Stimulated activated naive B cell treated with anti-CD40 and anti-IgM and Interleukin-4, amounts not matched to agents 10 μg/mL and 1 μg/mL and 100 μg/mL, for 72 hours (primary cell): Measurements from ENCODE around the gene ABI3BP.
A peak's percentile ranks its signal among the peaks of the same experiment; 100 is the strongest.

ENCODE experiments used
- ATAC-seq, 2 donors: fragments of 150-1000 bp; cut with Tn5 transposase; replicated peaks; 2 replicates each; pipeline ENCODE4 v1.10.0; 2021; ENCODE audit warnings: moderate library complexity in 1 of 2
- DNase-seq: peaks from one replicate; pipeline ENCODE4 v3.0.0; 2021
- H3K27ac Mint-ChIP-seq: one replicate; pipeline ENCODE4 v1.8.0; 2022; ENCODE audit warnings: mild to moderate bottlenecking, mixed read lengths
- H3K27me3 Mint-ChIP-seq, 2 donors: one replicate each; pipeline ENCODE4 v1.8.0; 2022; ENCODE audit warnings: mixed read lengths in 2 of 2
- H3K36me3 Mint-ChIP-seq, 2 donors: one replicate each; pipeline ENCODE4 v1.8.0; 2022; ENCODE audit warnings: mixed read lengths in 2 of 2, mild to moderate bottlenecking in 1 of 2
- H3K4me1 Mint-ChIP-seq, 2 donors: one replicate each; pipeline ENCODE4 v1.8.0; 2022; ENCODE audit warnings: mixed read lengths in 2 of 2, mild to moderate bottlenecking in 1 of 2
- H3K4me3 Mint-ChIP-seq, 2 donors: one replicate each; pipeline ENCODE4 v1.8.0; 2022; ENCODE audit warnings: mild to moderate bottlenecking in 2 of 2, mixed read lengths in 2 of 2, moderate library complexity in 1 of 2
- H3K9me3 Mint-ChIP-seq, 2 donors: one replicate each; pipeline ENCODE4 v1.8.0; 2022; ENCODE audit warnings: mixed read lengths in 2 of 2, mild to moderate bottlenecking in 1 of 2

Gene ABI3BP

GRCh38 chr3:100900671-100901335 is 92.4 kb downstream of the ABI3BP start:
- ATAC-seq = no peak
- Mint-ChIP-seq H3K27ac (no peak overlapping the region), H3K27me3 (no peaks in the 10 kb centered on the region), H3K4me3 (no peak overlapping the region), H3K36me3 (no peaks in the 10 kb centered on the region), H3K9me3 (peaks cover 0 to 1% of the 10 kb centered on the region in 2 donors), H3K4me1 (peaks cover 5 to 6% of the 10 kb centered on the region in 2 donors)
- no peak for DNase-seq

GRCh38 chr3:100899440-100900091 is 93.7 kb downstream of the ABI3BP start:
- H3K4me3 Mint-ChIP-seq = no peak overlapping the region
- H3K27me3 Mint-ChIP-seq = no peaks in the 10 kb centered on the region
- H3K27ac Mint-ChIP-seq = no peak overlapping the region
- no peak for DNase-seq
- H3K4me1 Mint-ChIP-seq = peaks cover 5 to 6% of the 10 kb centered on the region in 2 donors
- H3K36me3 Mint-ChIP-seq = no peaks in the 10 kb centered on the region
- ATAC-seq = peak in 1 of 2 donors; percentile 39
- H3K9me3 Mint-ChIP-seq = peaks cover 0 to 1% of the 10 kb centered on the region in 2 donors

GRCh38 chr3:100898681-100899080 is 94.5 kb downstream of the ABI3BP start:
- H3K4me3 Mint-ChIP-seq = no peak overlapping the region
- ATAC-seq (no peak), DNase-seq (no peak)
- H3K27ac Mint-ChIP-seq = no peak overlapping the region
- no peaks in the 10 kb centered on the region for H3K36me3 Mint-ChIP-seq
- H3K4me1 Mint-ChIP-seq = peaks cover 5 to 6% of the 10 kb centered on the region in 2 donors
- peaks cover 2 to 4% of the 10 kb centered on the region in 2 donors for H3K27me3 Mint-ChIP-seq
- peaks cover 0 to 2% of the 10 kb centered on the region in 2 donors for H3K9me3 Mint-ChIP-seq

GRCh38 chr3:100896994-100897393 is 96.2 kb downstream of the ABI3BP start:
- DNase-seq (no peak), ATAC-seq (no peak)
- peaks cover 5 to 6% of the 10 kb centered on the region in 2 donors for H3K4me1 Mint-ChIP-seq
- H3K9me3 Mint-ChIP-seq = peaks cover 0 to 2% of the 10 kb centered on the region in 2 donors
- no peak overlapping the region for H3K4me3 Mint-ChIP-seq
- peaks cover 9% of the 10 kb centered on the region in 2 donors for H3K27me3 Mint-ChIP-seq
- no peaks in the 10 kb centered on the region for H3K36me3 Mint-ChIP-seq
- no peak overlapping the region for H3K27ac Mint-ChIP-seq

- Mint-ChIP-seq H3K27me3 (peaks cover 9% of the 10 kb centered on the region in 2 donors), H3K9me3 (peaks cover 0 to 2% of the 10 kb centered on the region in 2 donors), H3K36me3 (no peaks in the 10 kb centered on the region), H3K27ac (no peak overlapping the region), H3K4me3 (no peak overlapping the region), H3K4me1 (peaks cover 0 to 1% of the 10 kb centered on the region in 2 donors)
- ATAC-seq = no peak
- no peak for DNase-seq
These were observed 99.6 kb downstream of the ABI3BP start for GRCh38 chr3:100893590-100893989.

GRCh38 chr3:100893108-100893507 is 100.1 kb downstream of the ABI3BP start:
- Mint-ChIP-seq H3K9me3 (peaks cover 0 to 2% of the 10 kb centered on the region in 2 donors), H3K27ac (no peak overlapping the region), H3K36me3 (no peaks in the 10 kb centered on the region), H3K27me3 (peaks cover 9% of the 10 kb centered on the region in 2 donors), H3K4me3 (no peak overlapping the region), H3K4me1 (no peaks in the 10 kb centered on the region)
- ATAC-seq (no peak), DNase-seq (no peak)

GRCh38 chr3:100891827-100892226 is 101.4 kb downstream of the ABI3BP start:
- H3K27me3 Mint-ChIP-seq = peaks cover 9% of the 10 kb centered on the region in 2 donors
- no peak overlapping the region for H3K4me3 Mint-ChIP-seq
- H3K36me3 Mint-ChIP-seq = no peaks in the 10 kb centered on the region
- H3K4me1 Mint-ChIP-seq = no peaks in the 10 kb centered on the region
- no peak overlapping the region for H3K27ac Mint-ChIP-seq
- H3K9me3 Mint-ChIP-seq = peaks cover 0 to 2% of the 10 kb centered on the region in 2 donors
- ATAC-seq (no peak), DNase-seq (no peak)

GRCh38 chr3:100891033-100891432 is 102.2 kb downstream of the ABI3BP start:
- ATAC-seq (no peak), DNase-seq (no peak)
- peaks cover 9% of the 10 kb centered on the region in 2 donors for H3K27me3 Mint-ChIP-seq
- H3K27ac Mint-ChIP-seq = no peak overlapping the region
- H3K36me3 Mint-ChIP-seq = no peaks in the 10 kb centered on the region
- peaks cover 0 to 2% of the 10 kb centered on the region in 2 donors for H3K9me3 Mint-ChIP-seq
- H3K4me1 Mint-ChIP-seq = no peaks in the 10 kb centered on the region
- no peak overlapping the region for H3K4me3 Mint-ChIP-seq

- ATAC-seq (no peak), DNase-seq (no peak)
- Mint-ChIP-seq H3K27me3 (peaks cover 7 to 9% of the 10 kb centered on the region in 2 donors), H3K36me3 (no peaks in the 10 kb centered on the region), H3K4me3 (no peak overlapping the region), H3K4me1 (no peaks in the 10 kb centered on the region), H3K27ac (no peak overlapping the region), H3K9me3 (peaks cover 0 to under 1% of the 10 kb centered on the region in 2 donors)
These were observed 104.3 kb downstream of the ABI3BP start for GRCh38 chr3:100888881-100889280.

- Mint-ChIP-seq H3K4me1 (no peaks in the 10 kb centered on the region), H3K9me3 (no peaks in the 10 kb centered on the region), H3K36me3 (no peaks in the 10 kb centered on the region), H3K4me3 (no peak overlapping the region), H3K27ac (no peak overlapping the region), H3K27me3 (peaks cover 0 to 5% of the 10 kb centered on the region in 2 donors)
- ATAC-seq (no peak), DNase-seq (no peak)
These were observed 110.6 kb downstream of the ABI3BP start for GRCh38 chr3:100882571-100882984.

- no peaks in the 10 kb centered on the region for H3K4me1 Mint-ChIP-seq
- no peaks in the 10 kb centered on the region for H3K36me3 Mint-ChIP-seq
- DNase-seq (no peak), ATAC-seq (no peak)
- peaks cover 0 to 5% of the 10 kb centered on the region in 2 donors for H3K27me3 Mint-ChIP-seq
- no peaks in the 10 kb centered on the region for H3K9me3 Mint-ChIP-seq
- H3K27ac Mint-ChIP-seq = no peak overlapping the region
- no peak overlapping the region for H3K4me3 Mint-ChIP-seq
These were observed 112.4 kb downstream of the ABI3BP start for GRCh38 chr3:100880845-100881244.

GRCh38 chr3:100880072-100880471 is 113.1 kb downstream of the ABI3BP start:
- Mint-ChIP-seq H3K36me3 (no peaks in the 10 kb centered on the region), H3K27ac (no peak overlapping the region), H3K4me1 (no peaks in the 10 kb centered on the region), H3K9me3 (no peaks in the 10 kb centered on the region), H3K27me3 (peaks cover 0 to 5% of the 10 kb centered on the region in 2 donors), H3K4me3 (no peak overlapping the region)
- no peak for DNase-seq
- ATAC-seq = no peak

- Mint-ChIP-seq H3K4me1 (no peaks in the 10 kb centered on the region), H3K27me3 (peaks cover 0 to 5% of the 10 kb centered on the region in 2 donors), H3K27ac (no peak overlapping the region), H3K9me3 (no peaks in the 10 kb centered on the region), H3K4me3 (no peak overlapping the region), H3K36me3 (no peaks in the 10 kb centered on the region)
- DNase-seq (no peak), ATAC-seq (no peak)
These were observed 113.9 kb downstream of the ABI3BP start for GRCh38 chr3:100879195-100879810.

GRCh38 chr3:100877286-100877685 is 115.9 kb downstream of the ABI3BP start:
- H3K9me3 Mint-ChIP-seq = no peaks in the 10 kb centered on the region
- no peaks in the 10 kb centered on the region for H3K36me3 Mint-ChIP-seq
- H3K27ac Mint-ChIP-seq = no peak overlapping the region
- DNase-seq = no peak
- H3K4me3 Mint-ChIP-seq = no peak overlapping the region
- peaks cover 0 to 5% of the 10 kb centered on the region in 2 donors for H3K27me3 Mint-ChIP-seq
- H3K4me1 Mint-ChIP-seq = no peaks in the 10 kb centered on the region
- ATAC-seq = no peak

GRCh38 chr3:100875239-100875638 is 118.0 kb downstream of the ABI3BP start:
- Mint-ChIP-seq H3K27me3 (peaks cover 0 to 3% of the 10 kb centered on the region in 2 donors), H3K27ac (no peak overlapping the region), H3K4me3 (no peak overlapping the region), H3K36me3 (no peaks in the 10 kb centered on the region), H3K9me3 (peaks cover 0 to 4% of the 10 kb centered on the region in 2 donors), H3K4me1 (no peaks in the 10 kb centered on the region)
- DNase-seq (no peak), ATAC-seq (no peak)
